Mucosa of stomach (tissue), 1 donor: Measurements from ENCODE around the gene RAD54L2.
"Not testable (repeated sequence)": the region's sequence is repeated elsewhere in the genome, so short reads cannot be mapped to it uniquely, and the experiment has no call there.

ENCODE experiments used
- H3K27me3 ChIP-seq: one replicate; pipeline ENCODE4 v1.7.0; 2013; ENCODE audit warnings: mild to moderate bottlenecking, low read length; ENCODE audit not compliant: control insufficient read depth, insufficient read depth
- H3K36me3 ChIP-seq: one replicate; pipeline ENCODE4 v1.7.0; 2013; ENCODE audit warnings: low read length; ENCODE audit not compliant: control insufficient read depth, insufficient read depth
- H3K4me1 ChIP-seq: one replicate; pipeline ENCODE4 v1.7.0; 2013; ENCODE audit warnings: mild to moderate bottlenecking, low read length; ENCODE audit not compliant: control insufficient read depth, insufficient read depth
- H3K4me3 ChIP-seq: one replicate; pipeline ENCODE4 v1.7.0; 2013; ENCODE audit warnings: low read length
- H3K9ac ChIP-seq: one replicate; pipeline ENCODE4 v1.7.0; 2013; ENCODE audit warnings: mild to moderate bottlenecking, low read length, moderate library complexity
- H3K9me3 ChIP-seq: one replicate; pipeline ENCODE4 v1.7.0; 2013; ENCODE audit warnings: mild to moderate bottlenecking, low read length, moderate library complexity; ENCODE audit not compliant: control insufficient read depth
- donor health status: Pancreatic carcinoma.

RAD54L2 gene

GRCh38 chr3:51520906-51521730 is 17.4 kb upstream of the RAD54L2 start:
- H3K4me3 ChIP-seq, H3K36me3 ChIP-seq, H3K27me3 ChIP-seq, H3K4me1 ChIP-seq, H3K9me3 ChIP-seq, H3K9ac ChIP-seq: not testable (repeated sequence)

- no peak overlapping the region for H3K4me3 ChIP-seq
- no peaks in the 10 kb centered on the region for H3K27me3 ChIP-seq
- H3K9me3 ChIP-seq = no peaks in the 10 kb centered on the region
- H3K9ac ChIP-seq = no peak overlapping the region
- no peaks in the 10 kb centered on the region for H3K4me1 ChIP-seq
- H3K36me3 ChIP-seq = no peaks in the 10 kb centered on the region
These were observed 16.1 kb upstream of the RAD54L2 start for GRCh38 chr3:51522273-51522962.

DNA sequence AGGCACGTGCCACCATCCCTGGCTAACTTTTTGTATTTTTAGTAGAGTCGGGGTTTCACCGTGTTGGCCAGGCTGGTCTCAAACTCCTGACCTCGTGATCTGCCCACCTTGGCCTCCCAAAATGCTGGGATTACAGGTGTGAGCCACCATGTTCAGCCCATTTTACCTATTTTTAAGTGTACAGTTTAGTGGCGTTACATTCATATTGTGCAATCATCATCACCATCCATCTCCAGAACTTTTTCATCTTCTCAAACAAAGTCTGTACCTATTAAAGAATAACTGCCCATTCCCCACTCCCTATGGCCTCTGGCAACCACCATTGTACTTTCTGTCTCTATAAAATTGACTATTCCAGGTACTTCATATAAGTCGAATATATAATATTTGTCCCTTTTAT is 13.6 kb upstream of the RAD54L2 start:
- not testable (repeated sequence) for H3K9me3 ChIP-seq, H3K36me3 ChIP-seq, H3K4me3 ChIP-seq, H3K9ac ChIP-seq, H3K27me3 ChIP-seq, H3K4me1 ChIP-seq

GRCh38 chr3:51530485-51530884 is 8.0 kb upstream of the RAD54L2 start:
- Histone ChIP-seq H3K27me3 (no peaks in the 10 kb centered on the region), H3K9me3 (no peaks in the 10 kb centered on the region), H3K4me1 (no peaks in the 10 kb centered on the region), H3K9ac (no peak overlapping the region), H3K4me3 (no peak overlapping the region), H3K36me3 (no peaks in the 10 kb centered on the region)

GRCh38 chr3:51535146-51536019 is 3.1 kb upstream of the RAD54L2 start:
- no peaks in the 10 kb centered on the region for H3K36me3 ChIP-seq
- H3K4me1 ChIP-seq = peaks cover 8% of the 10 kb centered on the region
- H3K27me3 ChIP-seq = no peaks in the 10 kb centered on the region
- H3K9ac ChIP-seq = no peak overlapping the region
- H3K9me3 ChIP-seq = no peaks in the 10 kb centered on the region
- H3K4me3 ChIP-seq = no peak overlapping the region

GRCh38 chr3:51537631-51538030 is 888 bp upstream of the RAD54L2 start:
- H3K4me1 ChIP-seq, H3K27me3 ChIP-seq, H3K36me3 ChIP-seq, H3K9me3 ChIP-seq: not testable (repeated sequence)
- Histone ChIP-seq H3K4me3 (peak overlapping the region; percentile 83), H3K9ac (peak overlapping the region; percentile 91)

- Histone ChIP-seq H3K27me3 (no peaks in the 10 kb centered on the region), H3K4me3 (peak overlapping the region; percentile 83), H3K36me3 (no peaks in the 10 kb centered on the region), H3K9ac (peak overlapping the region; percentile 91), H3K9me3 (no peaks in the 10 kb centered on the region), H3K4me1 (peaks cover 8% of the 10 kb centered on the region)
These were observed 432 bp upstream of the RAD54L2 start for GRCh38 chr3:51538115-51538458.

DNA sequence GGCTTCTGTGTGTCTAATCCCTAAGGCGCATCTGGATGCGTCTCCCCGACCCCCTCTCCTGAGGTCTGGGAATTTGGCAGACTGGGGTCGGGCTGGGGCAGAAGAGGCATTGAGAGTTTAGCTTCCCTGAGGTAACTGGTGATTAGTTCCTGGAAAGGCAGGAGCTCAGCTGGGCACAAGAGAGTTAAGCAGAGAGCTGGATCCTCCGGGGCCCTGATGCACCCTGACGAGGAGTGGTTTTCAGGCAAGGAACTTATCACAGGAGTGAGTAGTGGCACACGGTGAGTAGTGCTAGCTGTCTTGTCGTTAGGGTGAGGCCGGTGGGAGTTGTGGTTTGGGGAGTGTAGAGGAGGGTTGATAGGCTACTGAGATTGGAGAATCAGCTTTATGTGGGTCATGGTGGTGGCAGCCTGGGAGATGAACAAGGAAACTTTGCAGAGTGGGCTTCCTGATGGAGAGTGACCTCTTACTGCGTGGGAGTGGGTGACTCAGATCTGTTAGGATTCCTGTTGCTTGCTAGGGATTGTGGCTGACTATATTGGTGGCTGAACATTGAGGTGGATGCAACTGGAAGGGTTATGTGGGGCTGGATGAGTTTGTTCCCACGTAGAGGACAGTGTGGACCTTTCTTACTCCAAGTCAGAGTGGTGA is 897 bp downstream of the RAD54L2 start:
- Histone ChIP-seq H3K4me3 (peak overlapping the region; percentile 83), H3K4me1 (peaks cover 8% of the 10 kb centered on the region), H3K36me3 (no peaks in the 10 kb centered on the region), H3K27me3 (no peaks in the 10 kb centered on the region), H3K9ac (peak overlapping the region; percentile 91), H3K9me3 (no peaks in the 10 kb centered on the region)

DNA sequence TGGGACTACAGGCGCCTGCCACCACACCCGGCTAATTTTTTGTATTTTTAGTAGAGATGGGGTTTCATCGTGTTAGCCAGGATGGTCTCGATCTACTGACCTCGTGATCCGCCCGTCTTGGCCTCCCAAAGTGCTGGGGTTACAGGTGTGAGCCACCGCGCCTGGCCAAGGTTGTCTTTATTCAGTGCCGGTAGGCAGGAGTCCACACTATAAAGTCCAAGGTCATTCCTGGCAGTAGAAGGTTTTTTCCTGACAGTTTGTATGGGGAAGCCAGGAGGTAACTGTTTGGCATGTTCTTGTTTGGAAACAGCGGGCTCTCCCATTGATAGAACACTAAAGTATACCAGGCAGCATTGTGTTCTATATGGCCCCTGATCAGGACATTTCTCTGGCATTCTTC is 4.1 kb downstream of the RAD54L2 start:
- not testable (repeated sequence) for H3K9ac ChIP-seq, H3K36me3 ChIP-seq, H3K4me3 ChIP-seq, H3K9me3 ChIP-seq, H3K27me3 ChIP-seq, H3K4me1 ChIP-seq

DNA sequence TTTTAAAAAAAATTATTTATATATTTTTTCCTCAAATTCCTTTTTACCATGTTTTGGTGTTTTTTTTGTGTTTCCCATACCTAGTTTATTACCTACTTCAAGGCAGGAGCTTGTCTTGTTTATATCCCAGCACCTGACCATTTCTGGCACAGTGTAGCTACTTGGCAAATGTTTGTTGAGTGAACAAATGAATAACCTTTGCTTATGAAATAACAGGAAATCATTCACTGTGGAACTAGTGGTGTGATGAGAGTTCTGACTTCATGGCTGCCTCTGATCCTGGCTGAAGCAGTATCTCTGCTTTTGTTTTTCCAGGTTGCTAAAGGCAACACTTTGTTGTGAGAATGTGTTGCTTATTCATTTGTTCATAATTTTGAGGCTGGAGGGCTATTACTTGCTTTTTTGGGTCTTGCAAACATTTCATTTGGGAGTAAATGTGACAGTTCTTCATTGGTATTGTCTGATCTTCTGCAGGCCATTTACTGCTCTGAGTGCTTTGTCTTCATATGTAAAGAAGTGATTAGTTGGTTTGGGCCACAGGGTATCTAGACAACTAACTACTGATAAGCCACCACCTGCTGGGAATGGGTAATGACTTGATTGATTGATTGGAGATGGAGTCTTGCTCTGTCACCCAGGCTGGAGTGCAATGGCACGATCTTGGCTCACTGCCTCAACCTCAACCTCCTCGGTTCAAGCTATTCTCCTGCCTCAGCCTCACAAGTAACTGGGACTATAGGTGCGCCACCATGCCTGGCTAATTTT is 5.7 kb downstream of the RAD54L2 start:
- Histone ChIP-seq H3K9me3 (no peaks in the 10 kb centered on the region), H3K9ac (no peak overlapping the region), H3K27me3 (no peaks in the 10 kb centered on the region), H3K4me3 (no peak overlapping the region), H3K36me3 (no peaks in the 10 kb centered on the region), H3K4me1 (no peaks in the 10 kb centered on the region)

- H3K36me3 ChIP-seq = no peaks in the 10 kb centered on the region
- H3K4me1 ChIP-seq = no peaks in the 10 kb centered on the region
- H3K9ac ChIP-seq = no peak overlapping the region
- no peak overlapping the region for H3K4me3 ChIP-seq
- no peaks in the 10 kb centered on the region for H3K27me3 ChIP-seq
- no peaks in the 10 kb centered on the region for H3K9me3 ChIP-seq
These were observed 8.8 kb downstream of the RAD54L2 start for GRCh38 chr3:51547274-51547673.
